Activated B cell treated with CpG ODN at 0.5 μM for 24 hours (primary cell): ENCODE measurements around the gene PPP1R12B. TPM values are rescaled to one million over a fixed set of nuclear protein-coding genes. Genes with fewer than 3 reads are reported as not detected.

Source experiments
- ATAC-seq: fragments of 200-7000 bp; cut with Tn5 transposase; one replicate; pipeline ENCODE4 v1.10.0; 2021; ENCODE audit warnings: low read depth, mild to moderate bottlenecking, moderate library complexity
- CTCF ChIA-PET: fragments of 350-600 bp; sonication (Branson Sonifier 250); formaldehyde crosslinking; loops from one replicate; lab custom pipeline; 2021; ENCODE audit warnings: antibody characterized with exemption; lab: Charles Lee
- POLR2A ChIA-PET: fragments of 350-600 bp; sonication (Branson Sonifier 250); formaldehyde crosslinking; loops from one replicate; lab custom pipeline; 2021; ENCODE audit warnings: antibody characterized with exemption; lab: Charles Lee
- DNase-seq: peaks from one replicate; pipeline ENCODE4 v3.0.0; 2022
- H3K27ac Mint-ChIP-seq: one replicate; pipeline ENCODE4 v1.8.0; 2020; ENCODE audit warnings: mixed read lengths
- H3K27me3 Mint-ChIP-seq: one replicate; pipeline ENCODE4 v1.8.0; 2021; ENCODE audit warnings: mixed read lengths
- H3K36me3 Mint-ChIP-seq: one replicate; pipeline ENCODE4 v1.8.0; 2021; ENCODE audit warnings: low read depth, mixed read lengths
- H3K4me1 Mint-ChIP-seq: one replicate; pipeline ENCODE4 v1.8.0; 2021; ENCODE audit warnings: mixed read lengths
- H3K4me3 Mint-ChIP-seq: one replicate; pipeline ENCODE4 v1.8.0; 2020; ENCODE audit warnings: mild to moderate bottlenecking, mixed read lengths
- H3K9me3 Mint-ChIP-seq: one replicate; pipeline ENCODE4 v1.8.0; 2020; ENCODE audit warnings: mixed read lengths
- intact Hi-C: fragments of 100-400 bp; cut with micrococcal nuclease; formaldehyde crosslinking; loops from one replicate; pipeline ENCODE4 v1.15.1; 2024
- total RNA-seq: library from RNA; stranded (reverse); gene quantifications from 2 replicates; pipeline ENCODE4 v1.2.3, GENCODE V29; 2022
- TF ChIP-seq, protein P1 (sequence below): fragments of 200-600 bp; IDR thresholded peaks from one replicate; pipeline ENCODE4 v1.8.0; 2022; ENCODE audit warnings: antibody characterized with exemption, mild to moderate bottlenecking

Gene PPP1R12B
- total RNA-seq, 1 donor from 2014 or later: 25.7 TPM

GRCh38 chr1:202586871-202587270 is 238.4 kb downstream of the PPP1R12B start:
- CTCF ChIA-PET: interaction anchor here (1.3 kb wide), 1 partner anchor 15 kb away, joined by 4 read pairs; no protein-coding TSS in a partner anchor
- no peak for DNase-seq
- H3K36me3 Mint-ChIP-seq: peaks cover 9% of the 10 kb centered on the region
- intact Hi-C loops: no loop called here
- H3K4me1 Mint-ChIP-seq: peaks cover 27% of the 10 kb centered on the region
- POLR2A ChIA-PET: no interaction called here
- no peaks in the 10 kb centered on the region for H3K27me3 Mint-ChIP-seq
- ATAC-seq: no peak
- H3K4me3 Mint-ChIP-seq: no peak overlapping the region
- H3K9me3 Mint-ChIP-seq: no peaks in the 10 kb centered on the region
- H3K27ac Mint-ChIP-seq: no peak overlapping the region
- TF ChIP-seq, protein P1, sequence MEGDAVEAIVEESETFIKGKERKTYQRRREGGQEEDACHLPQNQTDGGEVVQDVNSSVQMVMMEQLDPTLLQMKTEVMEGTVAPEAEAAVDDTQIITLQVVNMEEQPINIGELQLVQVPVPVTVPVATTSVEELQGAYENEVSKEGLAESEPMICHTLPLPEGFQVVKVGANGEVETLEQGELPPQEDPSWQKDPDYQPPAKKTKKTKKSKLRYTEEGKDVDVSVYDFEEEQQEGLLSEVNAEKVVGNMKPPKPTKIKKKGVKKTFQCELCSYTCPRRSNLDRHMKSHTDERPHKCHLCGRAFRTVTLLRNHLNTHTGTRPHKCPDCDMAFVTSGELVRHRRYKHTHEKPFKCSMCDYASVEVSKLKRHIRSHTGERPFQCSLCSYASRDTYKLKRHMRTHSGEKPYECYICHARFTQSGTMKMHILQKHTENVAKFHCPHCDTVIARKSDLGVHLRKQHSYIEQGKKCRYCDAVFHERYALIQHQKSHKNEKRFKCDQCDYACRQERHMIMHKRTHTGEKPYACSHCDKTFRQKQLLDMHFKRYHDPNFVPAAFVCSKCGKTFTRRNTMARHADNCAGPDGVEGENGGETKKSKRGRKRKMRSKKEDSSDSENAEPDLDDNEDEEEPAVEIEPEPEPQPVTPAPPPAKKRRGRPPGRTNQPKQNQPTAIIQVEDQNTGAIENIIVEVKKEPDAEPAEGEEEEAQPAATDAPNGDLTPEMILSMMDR: no peak

DNA sequence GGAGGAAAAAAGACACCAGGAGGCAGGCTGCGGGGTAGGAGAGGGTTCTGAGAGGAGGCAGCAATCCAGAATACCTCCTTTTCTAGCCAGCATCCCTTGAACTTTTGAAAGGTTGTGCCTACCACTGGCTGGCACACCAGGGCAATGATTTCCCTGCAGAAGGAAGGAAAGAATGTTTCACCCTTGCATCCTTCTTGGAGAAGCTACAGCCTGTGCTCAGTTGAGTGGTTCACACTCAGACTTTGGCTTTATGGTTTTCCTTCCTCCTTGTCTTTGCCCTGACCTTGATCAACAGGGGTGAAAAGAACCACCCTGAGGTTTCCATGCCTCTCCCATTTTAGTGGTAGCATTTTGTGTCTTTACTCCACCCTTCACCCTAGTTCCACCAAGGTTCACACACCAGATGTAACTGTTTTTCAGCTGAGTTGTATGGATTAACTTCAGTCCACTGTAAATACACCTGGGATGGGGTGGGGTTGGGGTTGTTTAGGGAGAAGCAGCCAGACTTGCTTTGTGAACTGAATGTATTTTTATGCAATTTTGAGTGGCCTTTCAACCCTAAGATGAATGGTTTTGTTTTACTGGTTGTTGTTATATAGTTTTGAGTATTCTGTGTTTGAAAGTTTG is 239.5 kb downstream of the PPP1R12B start:
- ATAC-seq (no peak), DNase-seq (no peak)
- Mint-ChIP-seq H3K27me3 (no peaks in the 10 kb centered on the region), H3K4me1 (peaks cover 27% of the 10 kb centered on the region), H3K36me3 (peaks cover 4% of the 10 kb centered on the region), H3K27ac (no peak overlapping the region), H3K9me3 (no peaks in the 10 kb centered on the region), H3K4me3 (no peak overlapping the region)
- intact Hi-C loops: no loop called here
- ChIA-PET POLR2A (no interaction called here), CTCF (no interaction called here)
- TF ChIP-seq, protein P1: no peak

- Mint-ChIP-seq H3K27ac (no peak overlapping the region), H3K4me1 (peaks cover 27% of the 10 kb centered on the region), H3K27me3 (no peaks in the 10 kb centered on the region), H3K36me3 (peaks cover 4% of the 10 kb centered on the region), H3K9me3 (no peaks in the 10 kb centered on the region), H3K4me3 (no peak overlapping the region)
- intact Hi-C loops: no loop called here
- ChIA-PET CTCF (no interaction called here), POLR2A (no interaction called here)
- ATAC-seq (no peak), DNase-seq (no peak)
- TF ChIP-seq, protein P1: no peak
Measured at GRCh38 chr1:202588503-202589189, 240.1 kb downstream of the PPP1R12B start.

DNA sequence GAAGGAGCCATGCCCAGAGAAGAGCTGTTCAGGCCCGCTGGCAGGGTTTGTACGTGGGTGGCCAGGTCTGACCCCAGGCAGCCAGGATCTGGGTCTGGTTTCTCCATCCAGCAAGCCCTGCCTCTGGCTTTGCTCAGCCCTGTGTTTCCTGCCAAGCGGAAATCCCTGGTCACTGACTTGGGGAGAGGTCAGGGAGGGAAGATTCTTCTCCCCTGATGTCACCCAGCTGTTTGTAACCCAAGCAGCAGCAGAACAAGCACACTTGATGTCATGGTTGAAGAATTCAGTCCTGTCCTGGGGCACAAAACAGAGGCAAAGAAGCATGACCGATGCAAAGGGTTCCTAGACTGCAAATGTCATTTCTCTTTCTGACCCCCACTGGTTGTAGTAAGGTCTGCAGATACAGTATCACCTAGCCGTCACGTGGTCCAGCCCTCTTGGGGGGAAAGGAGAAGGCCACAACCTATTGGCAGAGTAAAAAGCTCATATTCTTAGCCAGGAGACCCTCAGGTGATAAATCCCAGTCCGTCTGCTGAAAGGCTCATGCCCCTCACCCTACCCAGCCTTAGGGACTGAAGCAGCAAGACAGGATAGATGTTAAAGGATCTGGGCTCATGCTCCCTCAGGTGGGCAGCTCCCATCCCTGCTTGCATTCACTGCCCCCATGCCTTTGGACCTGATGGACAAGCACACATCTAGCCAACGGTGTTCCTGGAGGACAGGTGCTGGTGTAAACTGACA is 240.9 kb downstream of the PPP1R12B start:
- ATAC-seq (no peak), DNase-seq (no peak)
- no peaks in the 10 kb centered on the region for H3K27me3 Mint-ChIP-seq
- no peak overlapping the region for H3K4me3 Mint-ChIP-seq
- peaks cover 5% of the 10 kb centered on the region for H3K36me3 Mint-ChIP-seq
- intact Hi-C loops: no loop called here
- ChIA-PET CTCF (no interaction called here), POLR2A (no interaction called here)
- peaks cover 27% of the 10 kb centered on the region for H3K4me1 Mint-ChIP-seq
- no peak overlapping the region for H3K27ac Mint-ChIP-seq
- TF ChIP-seq, protein P1: no peak
- no peaks in the 10 kb centered on the region for H3K9me3 Mint-ChIP-seq

- peaks cover 27% of the 10 kb centered on the region for H3K4me1 Mint-ChIP-seq
- intact Hi-C loops: no loop called here
- H3K27me3 Mint-ChIP-seq: no peaks in the 10 kb centered on the region
- no peak for ATAC-seq
- DNase-seq: no peak
- CTCF ChIA-PET: interaction anchor here (1.4 kb wide), 1 partner anchor 89 kb away, joined by 3 read pairs; no protein-coding TSS in a partner anchor
- H3K27ac Mint-ChIP-seq: no peak overlapping the region
- no peak overlapping the region for H3K4me3 Mint-ChIP-seq
- POLR2A ChIA-PET: no interaction called here
- TF ChIP-seq, protein P1: no peak
- peaks cover 2% of the 10 kb centered on the region for H3K36me3 Mint-ChIP-seq
- no peaks in the 10 kb centered on the region for H3K9me3 Mint-ChIP-seq
Measured at GRCh38 chr1:202590126-202590525, 241.6 kb downstream of the PPP1R12B start.
